GM12864 (cell line): Measurements from ENCODE around the gene MADCAM1.
"Not testable (repeated sequence)": the region's sequence is repeated elsewhere in the genome, so short reads cannot be mapped to it uniquely, and the experiment has no call there.

Source experiments
- DNase-seq: peaks from one replicate; pipeline ENCODE4 v3.0.0-alpha.2; 2011; ENCODE audit warnings: low read depth
- H3K4me3 ChIP-seq: 2 replicates; pipeline ENCODE4 v1.5.1; 2011; ENCODE audit warnings: mild to moderate bottlenecking, low read depth, low read length, control low read depth
- TF ChIP-seq, protein P1 (sequence below): IDR thresholded peaks from 2 replicates; pipeline ENCODE4 v1.5.1; 2011; ENCODE audit warnings: low read depth, mild to moderate bottlenecking, moderate library complexity, low read length, control low read depth, inconsistent platforms; ENCODE audit errors: missing control alignments

Gene MADCAM1

DNA sequence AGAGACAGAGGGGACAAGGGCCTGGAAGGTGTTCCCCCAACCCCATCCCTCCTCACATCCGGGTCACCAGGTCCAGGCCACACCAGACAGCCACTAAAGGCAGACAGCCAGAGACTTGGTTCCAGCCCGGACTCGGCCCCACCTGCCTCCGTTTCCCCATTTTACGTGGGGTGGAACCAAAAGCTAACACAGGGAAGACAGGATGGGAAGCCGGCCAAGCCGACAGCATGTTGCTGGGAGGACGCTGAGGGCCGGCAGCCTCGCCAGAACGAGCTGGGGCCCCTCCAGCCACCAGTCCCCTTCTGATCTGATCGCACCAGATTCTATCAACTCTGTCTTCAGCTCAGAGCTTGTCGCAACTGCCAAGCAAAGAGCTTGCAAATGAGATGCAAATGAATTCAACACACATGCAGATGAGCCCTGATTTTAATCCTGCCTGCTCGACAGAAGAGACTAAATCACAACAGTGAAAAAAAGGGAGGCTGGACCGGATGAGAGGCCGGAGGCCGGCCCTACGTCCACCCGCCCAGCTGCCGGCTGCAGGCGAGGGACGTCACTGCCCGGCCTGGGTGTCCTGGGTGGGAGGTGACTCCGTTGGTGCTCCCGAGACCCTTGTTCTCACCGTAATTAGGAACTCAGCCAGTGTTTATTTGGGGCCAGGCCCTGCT lies 17.9 kb upstream of the MADCAM1 start:
- no peak for DNase-seq
- H3K4me3 ChIP-seq: no peak overlapping the region
- TF ChIP-seq, protein P1, sequence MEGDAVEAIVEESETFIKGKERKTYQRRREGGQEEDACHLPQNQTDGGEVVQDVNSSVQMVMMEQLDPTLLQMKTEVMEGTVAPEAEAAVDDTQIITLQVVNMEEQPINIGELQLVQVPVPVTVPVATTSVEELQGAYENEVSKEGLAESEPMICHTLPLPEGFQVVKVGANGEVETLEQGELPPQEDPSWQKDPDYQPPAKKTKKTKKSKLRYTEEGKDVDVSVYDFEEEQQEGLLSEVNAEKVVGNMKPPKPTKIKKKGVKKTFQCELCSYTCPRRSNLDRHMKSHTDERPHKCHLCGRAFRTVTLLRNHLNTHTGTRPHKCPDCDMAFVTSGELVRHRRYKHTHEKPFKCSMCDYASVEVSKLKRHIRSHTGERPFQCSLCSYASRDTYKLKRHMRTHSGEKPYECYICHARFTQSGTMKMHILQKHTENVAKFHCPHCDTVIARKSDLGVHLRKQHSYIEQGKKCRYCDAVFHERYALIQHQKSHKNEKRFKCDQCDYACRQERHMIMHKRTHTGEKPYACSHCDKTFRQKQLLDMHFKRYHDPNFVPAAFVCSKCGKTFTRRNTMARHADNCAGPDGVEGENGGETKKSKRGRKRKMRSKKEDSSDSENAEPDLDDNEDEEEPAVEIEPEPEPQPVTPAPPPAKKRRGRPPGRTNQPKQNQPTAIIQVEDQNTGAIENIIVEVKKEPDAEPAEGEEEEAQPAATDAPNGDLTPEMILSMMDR: no peak

DNA sequence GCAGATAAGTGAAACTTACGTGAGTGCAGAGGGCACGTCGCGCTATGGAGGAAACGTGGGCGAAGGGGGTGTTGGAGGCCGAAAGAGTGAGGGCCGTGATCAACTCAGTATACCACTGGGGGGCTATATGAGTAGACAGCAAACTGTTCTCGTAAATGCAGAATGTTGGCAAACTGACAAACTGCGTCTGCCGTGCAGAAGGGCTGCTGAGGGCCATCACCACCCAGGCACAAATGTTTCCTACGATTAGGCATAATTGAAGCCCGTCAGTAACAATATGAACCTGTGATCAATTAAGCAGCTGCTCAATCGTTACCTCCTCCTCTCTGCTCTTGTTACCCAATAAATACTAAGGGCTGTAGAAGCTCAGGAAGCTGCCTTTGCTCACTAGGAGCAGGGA lies 17.3 kb upstream of the MADCAM1 start:
- no peak overlapping the region for H3K4me3 ChIP-seq
- TF ChIP-seq, protein P1: no peak
- DNase-seq: no peak

DNA sequence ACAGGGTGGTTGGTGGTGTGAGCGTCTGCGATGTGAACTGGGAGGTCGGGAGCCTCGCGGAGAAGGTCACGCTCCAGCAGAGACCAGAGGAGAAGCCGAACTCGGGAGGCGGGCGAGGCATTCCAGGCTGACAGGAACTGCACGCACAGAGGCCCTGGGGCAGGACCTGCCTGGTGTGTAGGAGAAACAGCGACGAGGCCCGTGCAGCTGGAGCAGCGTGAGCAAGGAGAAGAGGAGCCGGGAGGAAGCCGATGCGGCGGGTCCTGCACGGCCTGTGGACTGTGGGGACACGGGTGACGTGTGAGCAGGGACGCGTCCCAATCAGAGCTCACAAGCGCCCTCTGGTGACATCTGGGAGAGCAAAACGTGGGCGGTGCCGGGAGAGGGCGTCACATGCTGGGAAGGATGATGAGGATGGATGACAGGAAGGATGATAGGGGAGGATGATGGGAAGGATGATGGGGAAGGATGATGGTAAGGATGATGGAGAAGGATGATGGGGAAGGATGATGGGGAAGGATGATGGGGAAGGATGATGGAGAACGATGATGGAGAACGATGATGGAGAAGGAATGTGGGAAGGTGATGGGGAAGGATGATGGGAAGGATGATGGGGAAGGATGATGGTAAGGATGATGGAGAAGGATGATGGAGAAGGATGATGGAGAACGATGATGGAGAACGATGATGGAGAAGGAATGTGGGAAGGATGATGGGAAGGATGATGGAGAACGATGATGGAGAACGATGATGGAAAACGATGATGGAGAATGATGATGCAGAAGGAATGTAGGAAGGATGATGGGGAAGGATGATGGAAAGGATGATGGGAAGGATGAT lies 16.1 kb upstream of the MADCAM1 start:
- TF ChIP-seq, protein P1: no peak
- no peak overlapping the region for H3K4me3 ChIP-seq
- DNase-seq: no peak

DNA sequence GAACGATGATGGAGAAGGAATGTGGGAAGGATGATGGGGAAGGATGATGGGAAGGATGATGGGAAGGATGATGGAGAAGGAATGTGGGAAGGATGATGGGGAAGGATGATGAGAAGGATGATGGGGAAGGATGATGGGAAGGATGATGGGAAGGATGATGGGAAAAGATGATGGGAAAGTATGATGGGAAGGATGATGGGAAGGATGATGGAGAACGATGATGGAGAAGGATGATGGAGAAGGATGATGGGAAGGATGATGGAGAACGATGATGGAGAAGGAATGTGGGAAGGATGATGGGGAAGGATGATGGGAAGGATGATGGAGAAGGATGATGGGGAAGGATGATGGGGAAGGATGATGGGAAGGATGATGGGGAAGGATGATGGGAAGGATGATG lies 15.2 kb upstream of the MADCAM1 start:
- H3K4me3 ChIP-seq, DNase-seq: not testable (repeated sequence)

DNA sequence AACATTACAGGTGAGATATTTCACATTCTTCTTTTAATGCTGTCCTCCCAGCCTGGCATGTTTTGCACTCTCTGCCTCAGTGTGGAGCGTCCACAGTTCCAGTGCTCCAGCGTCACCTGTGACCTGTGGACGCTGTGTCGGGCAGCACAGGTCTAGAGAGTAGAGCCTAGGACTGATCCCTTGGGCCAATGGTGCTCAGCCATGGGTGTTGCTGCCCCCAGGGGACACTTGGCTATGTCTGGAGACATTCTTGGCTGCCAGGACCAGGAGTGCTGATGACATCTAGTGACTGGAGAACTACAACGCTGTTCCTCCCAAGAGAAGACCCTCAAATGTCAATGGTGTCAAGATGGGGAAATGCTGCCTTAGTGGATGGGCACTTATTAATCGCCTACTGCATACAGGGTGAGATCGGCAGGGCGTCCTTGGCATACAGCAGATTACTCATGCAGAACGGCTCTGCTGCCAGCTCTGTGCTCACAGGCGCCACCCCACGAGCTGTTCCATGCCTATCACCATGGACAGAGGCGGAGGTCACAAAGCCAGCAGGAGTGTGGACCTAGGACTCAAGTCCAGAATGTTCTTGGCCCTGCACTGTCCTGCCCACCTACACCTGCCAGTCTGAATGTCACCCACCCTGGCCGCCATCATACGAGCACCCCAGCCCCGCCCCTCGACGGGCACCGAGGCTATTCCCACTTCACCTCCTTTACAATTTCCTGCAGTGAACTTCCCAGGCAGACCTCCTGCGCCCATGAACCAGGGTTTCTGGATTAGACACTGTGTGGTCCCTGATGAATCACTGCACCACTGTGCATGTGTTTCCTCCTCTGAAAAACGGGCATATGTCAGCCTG lies 13.9 kb upstream of the MADCAM1 start:
- TF ChIP-seq, protein P1: no peak
- DNase-seq: no peak
- H3K4me3 ChIP-seq: no peak overlapping the region

DNA sequence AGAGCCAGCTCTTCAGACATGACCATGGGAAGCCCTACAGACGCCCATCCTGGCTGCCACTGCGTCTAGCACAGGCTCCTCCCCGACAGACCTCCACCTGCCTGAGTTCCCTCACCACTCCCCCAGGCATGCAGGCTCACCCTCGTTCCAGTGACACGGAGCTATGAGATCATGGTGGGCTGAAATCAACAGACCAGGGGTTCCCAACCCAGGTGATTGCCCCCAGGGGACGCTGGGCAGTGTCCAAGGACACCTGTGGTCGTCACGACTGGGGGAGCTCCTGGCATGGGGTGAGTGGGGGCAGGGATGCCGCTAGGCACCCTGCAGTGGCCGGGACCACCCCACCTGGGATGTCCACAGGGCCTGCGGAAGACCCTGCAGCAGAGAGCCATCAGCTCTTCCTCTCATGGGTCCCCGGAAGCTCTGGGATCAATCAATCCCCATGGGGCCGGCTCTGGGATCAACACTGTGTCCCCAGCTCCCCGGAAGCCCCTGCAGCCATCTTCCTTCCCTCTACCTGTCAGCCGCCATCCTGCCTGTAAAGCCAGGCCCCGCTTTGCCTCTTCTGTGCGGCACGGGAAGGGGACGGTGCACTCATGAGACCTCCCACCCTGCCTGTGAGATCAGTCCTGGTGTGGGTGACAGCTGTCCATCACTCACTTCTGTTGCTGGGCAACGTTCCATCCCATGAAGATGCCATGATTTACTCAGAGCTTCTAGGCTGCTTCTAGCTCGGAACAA lies 12.8 kb upstream of the MADCAM1 start:
- no peak for DNase-seq
- H3K4me3 ChIP-seq: no peak overlapping the region
- TF ChIP-seq, protein P1: no peak

DNA sequence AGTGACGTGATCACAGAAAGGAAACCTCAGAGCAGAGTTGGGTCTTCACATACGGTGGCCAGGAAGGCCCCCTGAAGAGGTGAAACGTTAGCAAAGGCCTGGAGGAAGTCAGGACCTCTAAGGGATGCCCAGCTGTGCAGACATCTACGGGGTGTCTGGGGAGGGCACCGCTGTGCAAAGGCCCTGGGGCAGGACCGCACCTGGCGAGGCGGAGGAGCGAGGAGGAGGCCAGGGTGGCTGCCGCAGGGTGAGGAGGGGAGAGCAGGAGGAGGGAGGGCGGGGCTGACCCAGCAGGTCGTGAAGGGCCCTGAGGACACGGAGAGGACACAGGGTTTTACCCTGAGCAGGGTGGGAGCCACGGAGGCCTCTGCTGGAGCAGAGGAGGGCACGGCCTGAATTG lies 11.8 kb upstream of the MADCAM1 start:
- no peak for DNase-seq

More for the DNA sequence above, 11.8 kb upstream of the MADCAM1 start:
- TF ChIP-seq, protein P1: no peak
- H3K4me3 ChIP-seq: no peak overlapping the region
